Lower lobe of right lung (tissue), 2 donors: ENCODE data around the gene ADRB2. TPM values are rescaled to one million over a fixed set of nuclear protein-coding genes. Genes with fewer than 3 reads are reported as not detected.
A peak's percentile ranks its signal among the peaks of the same experiment; 100 is the strongest.

ENCODE experiments used
- ATAC-seq, 2 donors: fragments of 200-7000 bp; cut with Tn5 transposase; one replicate each; pipeline ENCODE4 v1.9.1; 2020 to 2022; ENCODE audit warnings: mild to moderate bottlenecking in 2 of 2, moderate library complexity in 2 of 2
- DNase-seq: peaks from one replicate; pipeline ENCODE4 v3.0.0-alpha.2; 2020
- H3K27ac ChIP-seq: fragments of 200-600 bp; one replicate; pipeline ENCODE4 v1.8.0; 2022
- H3K27me3 ChIP-seq: fragments of 200-600 bp; one replicate; pipeline ENCODE4 v1.8.0; 2022; ENCODE audit warnings: low read depth
- H3K36me3 ChIP-seq: fragments of 200-600 bp; one replicate; pipeline ENCODE4 v1.8.0; 2022; ENCODE audit warnings: mild to moderate bottlenecking
- H3K4me1 ChIP-seq: fragments of 200-600 bp; one replicate; pipeline ENCODE4 v1.8.0; 2022
- H3K4me3 ChIP-seq: fragments of 200-600 bp; one replicate; pipeline ENCODE4 v1.8.0; 2022; ENCODE audit warnings: mild to moderate bottlenecking
- H3K9me3 ChIP-seq: fragments of 200-600 bp; one replicate; pipeline ENCODE4 v1.8.0; 2022
- intact Hi-C: fragments of 100-400 bp; cut with DNase I; formaldehyde crosslinking; loops from one replicate; pipeline ENCODE4 v1.11.0; 2022
- total RNA-seq: library from RNA; stranded (reverse); fragmentation: NEBNext Ultra II Directional; extraction: Animal tissue kit (Norgen Biotek cat#: 25700); gene quantifications from one replicate; pipeline ENCODE4 v1.2.1, GENCODE V29; 2021
- TF ChIP-seq, protein P1 (sequence below): fragments of 200-600 bp; IDR thresholded peaks from one replicate; pipeline ENCODE4 v1.8.0; 2022; ENCODE audit warnings: antibody characterized with exemption, mild to moderate bottlenecking
- donor health status: DM: no; HTN: yes; CAD: no; lungs with severe emphysema.

ADRB2 gene
- total RNA-seq, 1 donor from 2014 or later, result 26.4 TPM

DNA sequence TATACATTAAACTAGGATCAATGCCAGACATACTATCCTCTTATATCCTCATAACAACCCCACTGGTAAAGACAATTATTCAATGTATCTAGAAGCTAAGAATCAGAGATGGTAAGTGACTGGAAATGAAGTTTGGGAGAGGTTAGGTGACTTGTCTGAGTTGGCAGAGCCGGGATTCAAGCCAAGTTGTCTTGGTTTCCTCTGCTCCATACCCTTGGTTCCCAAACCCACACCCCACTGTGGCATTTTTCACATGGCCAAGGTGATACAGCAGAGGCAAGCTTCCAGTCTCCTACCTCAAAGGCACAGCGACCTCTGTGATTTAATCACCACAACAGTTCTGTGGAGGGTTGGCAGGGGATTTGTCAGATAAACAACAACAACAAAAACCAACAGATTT, 34.7 kb upstream of the ADRB2 start:
- intact Hi-C loops, result no loop called here
- no peaks in the 10 kb centered on the region for H3K4me1 ChIP-seq

DNA sequence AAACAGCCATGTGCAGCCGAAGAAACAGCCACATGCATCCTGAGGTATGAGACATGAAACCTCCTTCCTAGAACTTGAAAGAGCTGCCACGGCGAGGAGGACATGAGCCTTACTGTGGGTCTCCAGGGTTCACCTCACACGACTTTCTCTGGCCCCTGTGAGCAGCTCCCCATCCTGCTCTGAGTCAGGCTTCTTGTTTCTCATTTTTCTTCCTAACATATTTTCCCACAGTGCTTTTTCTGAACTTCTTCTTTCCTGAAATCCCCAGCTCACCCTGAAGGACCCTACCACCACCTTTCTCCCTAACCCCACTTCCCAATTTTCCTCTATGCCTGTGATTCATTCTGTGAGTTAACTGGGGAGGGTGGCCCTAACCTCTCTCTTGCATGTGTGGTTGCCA, 33.7 kb upstream of the ADRB2 start:
- no peak overlapping the region for H3K4me3 ChIP-seq
- TF ChIP-seq, protein P1, sequence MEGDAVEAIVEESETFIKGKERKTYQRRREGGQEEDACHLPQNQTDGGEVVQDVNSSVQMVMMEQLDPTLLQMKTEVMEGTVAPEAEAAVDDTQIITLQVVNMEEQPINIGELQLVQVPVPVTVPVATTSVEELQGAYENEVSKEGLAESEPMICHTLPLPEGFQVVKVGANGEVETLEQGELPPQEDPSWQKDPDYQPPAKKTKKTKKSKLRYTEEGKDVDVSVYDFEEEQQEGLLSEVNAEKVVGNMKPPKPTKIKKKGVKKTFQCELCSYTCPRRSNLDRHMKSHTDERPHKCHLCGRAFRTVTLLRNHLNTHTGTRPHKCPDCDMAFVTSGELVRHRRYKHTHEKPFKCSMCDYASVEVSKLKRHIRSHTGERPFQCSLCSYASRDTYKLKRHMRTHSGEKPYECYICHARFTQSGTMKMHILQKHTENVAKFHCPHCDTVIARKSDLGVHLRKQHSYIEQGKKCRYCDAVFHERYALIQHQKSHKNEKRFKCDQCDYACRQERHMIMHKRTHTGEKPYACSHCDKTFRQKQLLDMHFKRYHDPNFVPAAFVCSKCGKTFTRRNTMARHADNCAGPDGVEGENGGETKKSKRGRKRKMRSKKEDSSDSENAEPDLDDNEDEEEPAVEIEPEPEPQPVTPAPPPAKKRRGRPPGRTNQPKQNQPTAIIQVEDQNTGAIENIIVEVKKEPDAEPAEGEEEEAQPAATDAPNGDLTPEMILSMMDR, result no peak
- H3K9me3 ChIP-seq, result no peaks in the 10 kb centered on the region
- no peaks in the 10 kb centered on the region for H3K36me3 ChIP-seq
- no peaks in the 10 kb centered on the region for H3K27me3 ChIP-seq
- no peak for DNase-seq
- no peaks in the 10 kb centered on the region for H3K4me1 ChIP-seq
- ATAC-seq, result no peak
- H3K27ac ChIP-seq, result no peak overlapping the region
- intact Hi-C loops, result no loop called here

More for the DNA sequence above, 34.7 kb upstream of the ADRB2 start:
- TF ChIP-seq, protein P1, result no peak
- no peak for ATAC-seq
- Histone ChIP-seq H3K9me3 (no peaks in the 10 kb centered on the region), H3K27me3 (no peaks in the 10 kb centered on the region), H3K27ac (no peak overlapping the region), H3K4me3 (no peak overlapping the region), H3K36me3 (no peaks in the 10 kb centered on the region)
- DNase-seq, result no peak

DNA sequence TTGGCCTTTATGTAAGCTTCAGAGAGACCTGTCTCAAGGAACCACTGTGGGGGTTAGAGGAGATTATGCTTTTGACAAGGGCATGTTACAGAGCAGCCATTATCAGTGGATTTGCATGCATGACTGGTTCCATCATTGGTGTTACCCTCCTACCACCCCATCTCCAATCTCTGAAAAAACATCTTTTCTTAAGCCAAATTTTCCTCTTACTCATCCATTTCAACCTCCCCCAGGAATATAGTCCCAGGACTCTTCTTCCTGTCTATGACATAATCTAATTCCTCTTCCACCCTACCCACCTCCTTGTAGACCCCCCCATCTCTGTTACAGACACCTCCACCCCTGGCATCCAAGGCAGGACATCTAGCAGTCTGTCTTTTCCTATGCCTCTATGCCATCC, 33.1 kb upstream of the ADRB2 start:
- ATAC-seq (no peak), DNase-seq (no peak)
- H3K4me1 ChIP-seq, result no peaks in the 10 kb centered on the region
- intact Hi-C loops, result no loop called here
- H3K27ac ChIP-seq, result no peak overlapping the region
- H3K4me3 ChIP-seq, result no peak overlapping the region
- no peaks in the 10 kb centered on the region for H3K27me3 ChIP-seq
- H3K9me3 ChIP-seq, result no peaks in the 10 kb centered on the region
- no peaks in the 10 kb centered on the region for H3K36me3 ChIP-seq
- TF ChIP-seq, protein P1, result no peak

DNA sequence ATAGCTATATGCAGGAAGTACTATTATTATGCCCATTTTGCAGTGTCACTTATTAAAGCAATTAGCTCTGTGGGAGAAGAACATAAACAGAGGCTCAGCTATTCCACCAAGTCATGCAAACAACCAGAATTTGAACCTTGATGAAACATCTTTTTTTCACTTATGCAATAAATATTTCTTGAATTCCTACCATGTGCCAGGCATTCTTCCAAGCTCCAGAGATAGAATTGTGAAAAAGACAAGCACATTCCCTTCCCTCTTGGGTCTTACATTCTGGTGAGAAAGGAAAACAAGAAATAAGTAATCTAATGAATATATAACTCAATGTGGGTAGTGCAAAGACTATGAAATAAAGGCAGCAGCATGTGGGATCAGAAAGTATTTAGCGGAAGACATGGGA, 32.1 kb upstream of the ADRB2 start:
- Histone ChIP-seq H3K36me3 (no peaks in the 10 kb centered on the region), H3K27ac (no peak overlapping the region), H3K27me3 (no peaks in the 10 kb centered on the region), H3K4me3 (no peak overlapping the region), H3K9me3 (no peaks in the 10 kb centered on the region), H3K4me1 (no peaks in the 10 kb centered on the region)
- intact Hi-C loops, result no loop called here
- DNase-seq (no peak), ATAC-seq (no peak)
- TF ChIP-seq, protein P1, result no peak

DNA sequence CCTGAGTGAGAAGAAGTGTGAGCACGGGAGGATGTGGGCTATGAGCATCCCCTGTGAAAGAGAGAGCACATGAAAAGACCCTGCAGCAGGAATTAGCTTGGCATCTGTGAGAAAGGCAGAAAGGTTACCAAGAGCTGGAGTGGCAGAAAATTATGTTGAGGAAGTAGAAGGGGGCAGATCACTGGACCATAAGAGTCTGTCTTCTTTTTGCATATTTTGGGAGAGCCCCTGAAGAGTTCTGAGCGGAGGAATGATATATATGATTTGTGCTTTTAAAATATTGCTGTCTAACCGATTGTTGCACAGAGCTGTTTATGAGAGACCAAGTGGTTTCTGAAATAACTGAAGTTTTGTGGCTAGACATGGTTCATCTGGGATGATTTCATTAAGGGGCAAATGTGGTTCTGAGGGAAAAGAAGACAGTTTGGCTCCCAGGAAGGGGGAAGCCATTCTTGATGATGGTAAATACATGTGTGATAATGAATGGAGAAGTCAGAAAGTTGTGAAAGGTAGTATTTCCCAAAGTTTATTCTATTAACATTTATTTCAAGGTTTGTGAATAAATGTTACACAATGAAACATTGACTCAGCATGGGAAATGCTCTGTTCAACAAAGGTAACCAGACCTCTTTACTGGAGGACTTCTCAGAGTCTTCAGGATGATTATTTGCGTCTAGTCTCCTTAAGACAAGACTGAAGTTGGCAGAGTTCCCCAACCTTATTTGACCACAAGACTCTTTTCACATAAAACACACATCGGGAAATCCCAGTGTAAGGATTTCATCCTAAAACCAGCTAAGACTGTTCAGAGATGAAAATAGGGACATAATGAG, 31.5 kb upstream of the ADRB2 start:
- DNase-seq, result no peak
- intact Hi-C loops, result no loop called here
- Histone ChIP-seq H3K4me1 (no peaks in the 10 kb centered on the region), H3K9me3 (no peaks in the 10 kb centered on the region), H3K27ac (no peak overlapping the region), H3K27me3 (no peaks in the 10 kb centered on the region), H3K4me3 (no peak overlapping the region), H3K36me3 (no peaks in the 10 kb centered on the region)
- TF ChIP-seq, protein P1, result no peak
- ATAC-seq, result peak in 1 of 2 donors; percentile 31
